Activated CD8-positive, alpha-beta memory T cell treated with anti-CD3 and anti-CD28 coated beads for 36 hours (primary cell): ENCODE measurements around the gene PGBD5. TPM values are rescaled to one million over a fixed set of nuclear protein-coding genes. Genes with fewer than 3 reads are reported as not detected.

Experiments used
- CTCF ChIA-PET: fragments of 350-600 bp; sonication (Branson Sonifier 250); formaldehyde crosslinking; loops from one replicate; lab custom pipeline; 2021; ENCODE audit warnings: antibody characterized with exemption; lab: Charles Lee
- POLR2A ChIA-PET: fragments of 350-600 bp; sonication (Branson Sonifier 250); formaldehyde crosslinking; loops from one replicate; lab custom pipeline; 2021; ENCODE audit warnings: antibody characterized with exemption; lab: Charles Lee
- total RNA-seq, 2 experiments: library from RNA; stranded (reverse); gene quantifications; one replicate each; pipeline ENCODE4 v1.2.3, GENCODE V29; 2021

PGBD5 gene
- total RNA-seq, 2 experiments from 2014 or later: 0.04 TPM; not detected in 1

DNA sequence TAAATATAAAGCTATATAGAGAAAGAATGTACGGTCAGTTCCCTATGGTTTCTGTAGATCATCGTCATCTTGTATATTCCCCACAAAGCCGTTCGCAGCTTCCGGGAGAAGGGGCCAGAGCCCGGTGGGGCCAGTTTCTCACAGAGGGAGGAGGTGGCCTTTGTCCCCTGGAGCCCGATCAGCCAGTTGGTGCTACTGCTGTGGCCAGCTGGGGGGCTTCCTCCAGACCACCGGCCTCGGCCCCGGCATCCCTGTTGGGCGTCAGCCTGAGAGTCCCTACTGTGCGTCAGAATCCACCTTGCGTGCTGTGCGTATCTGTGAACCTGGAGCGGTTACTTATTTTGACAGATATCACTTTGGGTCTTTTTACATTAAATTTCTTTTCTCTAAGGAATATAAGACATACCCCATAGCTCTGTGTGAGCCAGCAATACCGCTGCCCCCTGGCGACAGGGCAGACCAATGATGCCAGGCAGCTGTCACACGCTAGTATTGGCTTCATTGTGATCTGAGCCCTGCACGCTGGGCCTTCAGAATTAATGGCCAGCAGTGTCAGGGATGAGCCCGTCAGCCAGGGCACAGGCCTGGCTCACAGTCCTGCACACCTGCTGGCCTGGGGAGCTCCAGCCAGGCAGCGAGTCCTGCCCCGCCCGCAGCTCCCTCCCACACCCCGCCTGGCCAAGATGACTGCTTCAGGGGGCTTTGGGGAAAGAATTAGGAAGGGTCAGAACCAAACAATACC, 145.9 kb downstream of the PGBD5 start:
- ChIA-PET CTCF (interaction anchor here (1.0 to 1.1 kb wide), 2 partner anchors 26 to 230 kb away, joined by 3 to 4 read pairs; no protein-coding TSS in a partner anchor), POLR2A (no interaction called here)

- ChIA-PET POLR2A (no interaction called here), CTCF (no interaction called here)
These were observed 146.6 kb downstream of the PGBD5 start for GRCh38 chr1:230279583-230279945.

- ChIA-PET CTCF (no interaction called here), POLR2A (no interaction called here)
These were observed 147.1 kb downstream of the PGBD5 start for GRCh38 chr1:230278871-230279582.

DNA sequence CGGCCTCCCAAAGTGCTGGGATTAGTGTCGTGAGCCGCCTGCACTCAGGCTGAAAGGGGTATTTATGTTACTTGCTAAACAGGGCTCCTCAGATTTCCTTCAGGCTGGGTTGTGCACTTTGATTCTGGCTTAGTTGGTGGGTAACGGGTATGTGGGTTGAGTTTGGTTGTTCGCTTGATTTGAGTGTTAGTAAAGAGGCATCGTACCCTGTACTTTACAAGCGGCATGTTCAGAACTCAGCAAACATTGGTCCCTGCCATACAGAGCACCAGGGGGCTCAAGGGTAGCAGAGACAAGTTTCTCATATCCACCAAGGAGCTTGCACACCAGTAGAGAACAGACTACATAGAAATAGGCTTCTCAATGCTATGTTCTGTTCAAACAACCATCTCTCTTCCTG, 147.8 kb downstream of the PGBD5 start:
- ChIA-PET CTCF (no interaction called here), POLR2A (no interaction called here)

DNA sequence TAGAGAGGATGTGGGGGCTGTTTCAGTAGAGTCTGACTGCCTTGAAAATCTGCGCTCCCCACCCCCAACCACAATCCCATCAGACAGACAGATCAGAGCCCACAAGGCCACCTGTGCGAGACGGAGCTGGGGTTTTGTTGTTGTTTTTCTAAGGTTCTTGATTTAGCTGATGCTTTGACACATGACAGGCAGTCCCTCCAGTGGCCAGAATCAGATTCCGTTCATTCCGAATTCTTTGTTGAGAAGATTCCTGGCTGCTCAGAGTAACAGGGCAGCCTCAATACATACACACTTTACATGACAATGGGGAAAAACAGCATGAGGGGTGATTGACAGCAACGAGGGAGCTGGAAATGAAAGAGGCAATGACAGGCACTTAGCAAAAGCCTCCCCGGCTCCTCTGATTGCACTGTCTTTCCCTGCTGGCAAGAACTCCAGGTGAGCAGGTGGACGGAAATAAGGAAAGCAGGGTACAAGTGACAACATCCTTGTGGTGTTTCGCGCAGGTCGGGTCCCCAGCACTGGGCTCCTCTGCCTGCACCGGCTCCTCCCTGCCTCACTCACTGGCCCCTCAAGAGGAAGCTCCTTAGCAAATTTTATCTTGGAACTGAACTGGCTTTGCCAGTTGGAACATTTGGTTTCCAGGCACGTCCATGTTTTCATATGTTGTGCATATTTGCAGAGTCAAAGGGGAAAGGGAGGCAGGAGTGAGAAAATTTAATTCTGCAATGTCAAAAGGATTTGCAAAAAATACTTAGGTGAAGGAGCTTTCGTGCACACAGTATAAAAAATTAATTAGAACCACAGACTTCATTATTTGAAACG, 148.7 kb downstream of the PGBD5 start:
- CTCF ChIA-PET: interaction anchor here (1.0 kb wide), 1 partner anchor 28 kb away, joined by 4 read pairs; no protein-coding TSS in a partner anchor
- POLR2A ChIA-PET: interaction anchor here (0.6 kb wide), 2 partner anchors 82 to 173 kb away, joined by 3 to 5 read pairs; no protein-coding TSS in a partner anchor

DNA sequence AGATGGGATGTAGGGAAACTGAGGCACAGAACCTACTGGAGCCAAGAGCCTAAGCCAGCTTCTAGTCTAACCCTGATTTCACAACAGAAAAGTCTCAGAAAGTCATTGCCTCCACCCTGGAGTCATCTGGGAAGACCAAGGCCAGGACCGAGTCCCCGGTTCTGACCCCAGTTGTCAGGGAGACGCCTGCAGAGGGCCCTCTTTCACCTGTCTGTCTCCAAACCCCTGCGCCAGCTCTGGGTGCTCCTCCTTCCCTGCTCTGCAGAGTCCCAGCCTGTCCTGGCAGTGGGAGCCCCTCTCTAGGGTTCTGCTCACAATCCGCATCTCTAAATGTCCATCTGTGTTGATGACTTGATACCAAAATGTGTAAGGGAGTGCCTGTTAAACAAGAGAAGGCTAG, 149.7 kb downstream of the PGBD5 start:
- ChIA-PET POLR2A (no interaction called here), CTCF (interaction anchor here (0.7 kb wide), 1 partner anchor 428 kb away, joined by 3 read pairs; no protein-coding TSS in a partner anchor)

- ChIA-PET CTCF (no interaction called here), POLR2A (no interaction called here)
These were observed 151.9 kb downstream of the PGBD5 start for GRCh38 chr1:230274254-230274653.

GRCh38 chr1:230273141-230273710, 152.9 kb downstream of the PGBD5 start:
- POLR2A ChIA-PET: no interaction called here
- CTCF ChIA-PET: no interaction called here

DNA sequence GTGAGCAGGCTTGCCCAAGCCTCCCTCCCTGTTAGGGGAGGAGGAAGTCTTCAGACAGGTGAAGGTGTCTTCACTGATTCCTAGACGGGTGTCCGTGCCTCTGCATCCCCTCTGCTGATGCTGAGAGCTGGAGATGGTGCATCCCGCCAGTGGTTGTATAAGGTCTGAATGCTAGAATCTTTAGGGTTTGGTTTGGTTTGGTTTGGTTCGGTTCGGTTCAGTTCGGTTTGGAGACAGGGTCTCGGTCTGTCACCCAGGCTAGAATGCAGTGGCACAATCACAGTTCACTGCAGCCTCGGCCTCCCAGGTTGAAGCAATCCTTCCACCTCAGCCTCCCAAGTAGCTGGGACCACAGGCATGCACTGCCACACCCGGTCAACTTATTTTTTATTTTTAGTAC, 153.6 kb downstream of the PGBD5 start:
- ChIA-PET CTCF (no interaction called here), POLR2A (no interaction called here)

DNA sequence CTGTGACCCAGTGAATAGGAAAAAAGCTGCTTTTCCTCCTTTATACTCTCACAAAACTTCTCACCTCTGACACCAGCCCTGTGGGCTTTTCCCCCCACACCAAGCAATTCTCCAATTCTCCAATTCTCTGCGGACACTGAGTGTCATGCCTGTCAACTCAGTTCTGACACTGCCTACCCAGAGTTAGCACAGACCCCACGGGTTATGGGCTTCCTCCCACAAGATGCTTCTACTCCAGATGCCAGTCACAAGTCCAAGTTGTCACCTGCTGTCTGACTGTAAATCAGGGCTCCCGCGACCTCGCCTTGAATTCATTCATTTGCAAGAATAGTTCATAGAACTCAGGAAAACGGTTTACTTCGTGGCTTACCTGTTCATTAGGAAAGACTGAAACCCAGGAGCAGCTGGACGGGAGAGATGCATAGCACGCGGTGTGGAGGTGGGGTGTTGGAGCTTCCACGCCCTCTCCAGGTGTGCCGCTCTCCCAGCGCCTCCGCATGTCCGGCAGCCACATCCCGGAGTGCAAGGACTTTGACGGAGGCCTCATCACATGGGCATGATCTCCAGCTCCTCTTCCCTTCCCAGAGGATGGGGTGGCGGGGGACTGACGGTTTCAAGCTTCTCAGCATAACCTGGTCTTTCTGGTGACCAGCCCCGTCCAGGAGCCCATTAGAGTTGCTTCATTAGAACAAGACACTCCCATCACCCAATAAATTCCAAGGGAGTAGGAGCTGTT, 154.7 kb downstream of the PGBD5 start:
- ChIA-PET POLR2A (no interaction called here), CTCF (no interaction called here)

- ChIA-PET CTCF (interaction anchor here (0.6 to 1.7 kb wide), 4 partner anchors 19 to 204 kb away, joined by 3 to 4 read pairs (median 3); partner anchors contain the start of gene GALNT2), POLR2A (no interaction called here)
These were observed 155.4 kb downstream of the PGBD5 start for GRCh38 chr1:230270559-230271281.

GRCh38 chr1:230270185-230270558, 156.0 kb downstream of the PGBD5 start:
- CTCF ChIA-PET: interaction anchor here (0.6 to 1.7 kb wide), 4 partner anchors 19 to 203 kb away, joined by 3 to 4 read pairs (median 3); partner anchors contain the start of gene GALNT2

GRCh38 chr1:230268371-230269170, 157.6 kb downstream of the PGBD5 start:
- CTCF ChIA-PET: interaction anchor here (1.1 to 1.7 kb wide), 2 partner anchors 37 to 202 kb away, joined by 3 to 4 read pairs; partner anchors contain the start of gene GALNT2
- POLR2A ChIA-PET: no interaction called here

More at GRCh38 chr1:230270185-230270558, 156.0 kb downstream of the PGBD5 start:
- POLR2A ChIA-PET: no interaction called here

DNA sequence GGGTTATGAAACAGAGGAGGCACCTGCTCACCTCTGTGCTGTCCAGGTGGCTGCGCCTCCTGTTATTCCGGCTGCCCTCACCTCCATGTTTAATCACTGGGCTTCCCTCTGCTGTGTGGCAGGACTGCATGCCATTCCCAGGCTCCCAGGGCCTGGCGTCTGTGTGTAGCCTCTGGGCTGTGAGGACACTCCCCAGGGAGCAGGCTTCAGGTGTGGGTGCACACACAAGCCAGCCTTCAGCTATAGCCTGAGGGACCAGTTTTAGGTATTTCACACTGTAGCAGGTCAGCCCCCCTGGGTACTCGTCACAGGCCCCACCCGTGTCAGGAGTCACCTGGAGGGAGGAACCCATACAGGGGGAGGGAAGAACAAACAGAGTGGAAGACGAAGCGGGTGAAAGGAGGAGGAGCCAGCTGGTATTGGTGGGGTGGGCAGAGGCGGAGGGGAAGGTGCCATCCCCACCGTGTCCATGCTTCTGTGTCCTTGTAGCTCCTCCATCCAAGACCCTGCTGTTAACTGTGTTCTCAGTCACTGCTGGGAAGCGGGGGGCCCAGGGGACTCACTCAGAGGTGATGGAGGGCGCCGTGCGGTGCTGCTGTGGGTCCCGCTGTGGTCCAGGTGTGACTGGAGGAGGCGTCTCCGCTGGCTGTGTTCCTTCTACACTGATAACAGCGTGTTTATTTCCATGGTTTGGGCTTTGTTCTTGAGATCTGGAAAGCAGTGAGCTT, 158.6 kb downstream of the PGBD5 start:
- CTCF ChIA-PET: no interaction called here

DNA sequence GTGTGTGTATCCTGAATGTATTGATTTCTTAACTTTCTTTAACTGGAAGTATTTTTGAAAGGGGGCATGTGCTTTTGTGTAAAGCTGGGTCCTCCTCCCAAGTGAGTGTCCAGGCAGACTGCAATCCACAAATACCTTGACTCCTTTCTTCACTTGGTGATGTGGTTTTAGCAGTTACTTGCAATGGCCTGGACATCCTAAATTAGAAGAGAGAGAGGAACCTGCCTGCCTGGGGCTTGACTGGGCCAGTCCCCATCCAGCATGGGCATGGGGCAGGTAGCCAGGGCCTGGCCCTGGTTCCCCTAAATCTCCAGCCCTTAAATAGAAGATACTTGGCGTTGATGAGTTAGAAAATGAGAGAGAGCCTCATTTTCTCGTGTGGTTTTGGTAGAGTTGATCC, 159.7 kb downstream of the PGBD5 start:
- ChIA-PET POLR2A (no interaction called here), CTCF (no interaction called here)

More for the DNA sequence above, 158.6 kb downstream of the PGBD5 start:
- POLR2A ChIA-PET: no interaction called here
